Measurements from ENCODE around the gene CMTM7. TPM values are rescaled to one million over a fixed set of nuclear protein-coding genes. Genes with fewer than 3 reads are reported as not detected.

Gene CMTM7
- total and polyA plus RNA-seq, 9 of the 15 experiments (the other 6 are each of a cell fraction or from before 2014, with no cell fraction given), result 0.03 to 1.6 (median 0.42) TPM; not detected in 4

- WGBS (ENCODE audit: insufficient coverage, low coverage, missing lambda C conversion rate), result 35% methylated on average over 2 of the region's 2 CpGs
- Histone ChIP-seq H3K4me2 (ENCODE audit: insufficient read depth, low read length) (no peak overlapping the region), H3K9me1 (ENCODE audit: control insufficient read depth, insufficient read depth, low read length) (no peaks in the 10 kb centered on the region), H3K27ac (ENCODE audit: extremely low read depth, low read depth, low read length) (no peak overlapping the region), H3K4me3 (no peak overlapping the region), H3K4me1 (replicated peaks in 1 of 2; ENCODE audit: control insufficient read depth in 2 of 2, insufficient read depth in 2 of 2, low read length in 2 of 2) (peaks cover 19 to 29% of the 10 kb centered on the region in 2 experiments; a peak in 4 of 5 replicates), H4K20me1 (replicated peaks; ENCODE audit: control insufficient read depth, insufficient read depth, low read length) (peaks cover 6% of the 10 kb centered on the region), H3K9me3 (replicated peaks; ENCODE audit: control insufficient read depth, insufficient read depth, low read depth, low read length) (no peaks in the 10 kb centered on the region), H3K27me3 (ENCODE audit: control insufficient read depth in 2 of 2, insufficient read depth in 2 of 2, low read length in 2 of 2) (no peaks in the 10 kb centered on the region), H2AFZ (ENCODE audit: low read depth, low read length) (no peak overlapping the region), H3K36me3 (ENCODE audit: control insufficient read depth, insufficient read depth, low read length) (peaks cover 3% of the 10 kb centered on the region), H3K9ac (ENCODE audit: insufficient read depth in 1 of 2, low read depth in 2 of 2, low read length in 2 of 2) (no peak overlapping the region), H3K79me2 (ENCODE audit: control insufficient read depth, insufficient read depth, low read length) (peaks cover 54% of the 10 kb centered on the region)
- ChIA-PET POLR2A (no interaction called here), CTCF (ENCODE audit: low intra/inter-chr PET ratio) (no interaction called here)
- ATAC-seq, result no peak
- TF ChIP-seq CBFA2T3 (IDR thresholded peaks at IDR 0.05) (peak; percentile 30; the same call in 1 of the 2 replicates), CXXC5 (CRISPR knock-in tag; IDR thresholded peaks at IDR 0.05) (peak; percentile 53), EP300 (IDR thresholded peaks at IDR 0.05; ENCODE audit: low read length) (0 out of 2 replicates have a peak, but pooled peaks have one; percentile 1), ARID1B (IDR thresholded peaks at IDR 0.05) (0 out of 2 replicates have a peak, but pooled peaks have one; percentile 8), DDX20 (tag; IDR thresholded peaks at IDR 0.05; ENCODE audit: low read depth) (no peak)
- BruUV-seq (replicated peaks), result no TSS peak
- in situ Hi-C loops (cut with MboI) (no loop called here), intact Hi-C loops (cut with micrococcal nuclease) (no loop called here)
- no peak for DNase-seq (ENCODE audit: extremely low read depth in 1 of 4, low spot score in 3 of 4)
- no peak for FAIRE-seq
These were observed 107.9 kb downstream of the CMTM7 start for GRCh38 chr3:32499585-32499984.

GRCh38 chr3:32500231-32500630 is 108.6 kb downstream of the CMTM7 start:
- CTCF ChIA-PET (ENCODE audit: low intra/inter-chr PET ratio), result no interaction called here
- H3K27ac ChIP-seq (ENCODE audit: extremely low read depth, low read depth, low read length), result no peak overlapping the region
- H3K4me1 ChIP-seq (replicated peaks in 1 of 2; ENCODE audit: control insufficient read depth in 2 of 2, insufficient read depth in 2 of 2, low read length in 2 of 2), result peaks cover 19 to 29% of the 10 kb centered on the region in 2 experiments; a peak in 4 of 5 replicates
- H3K9me3 ChIP-seq (replicated peaks; ENCODE audit: control insufficient read depth, insufficient read depth, low read depth, low read length), result no peaks in the 10 kb centered on the region
- FAIRE-seq (no peak), DNase-seq (ENCODE audit: extremely low read depth in 1 of 4, low spot score in 3 of 4) (no peak), ATAC-seq (no peak)
- POLR2A ChIA-PET, result interaction anchor here (0.6 kb wide), 1 partner anchor 34 kb away, joined by 3 read pairs; no protein-coding TSS in a partner anchor
- H3K4me3 ChIP-seq, result no peak overlapping the region; the same call in 1 of the 2 replicates
- peaks cover 6% of the 10 kb centered on the region for H4K20me1 ChIP-seq (replicated peaks; ENCODE audit: control insufficient read depth, insufficient read depth, low read length)
- peaks cover 54% of the 10 kb centered on the region for H3K79me2 ChIP-seq (ENCODE audit: control insufficient read depth, insufficient read depth, low read length)
- no peaks in the 10 kb centered on the region for H3K9me1 ChIP-seq (ENCODE audit: control insufficient read depth, insufficient read depth, low read length)
- H3K27me3 ChIP-seq (ENCODE audit: control insufficient read depth in 2 of 2, insufficient read depth in 2 of 2, low read length in 2 of 2), result no peaks in the 10 kb centered on the region
- 0 out of 4 replicates have a peak overlapping the region, but pooled peaks of 1 of the 2 experiments have one; percentile 1 for H3K9ac ChIP-seq (ENCODE audit: insufficient read depth in 1 of 2, low read depth in 2 of 2, low read length in 2 of 2)
- TF ChIP-seq GATAD2B (IDR thresholded peaks at IDR 0.05; ENCODE audit: borderline replicate concordance), result 0 out of 2 replicates have a peak, but pooled peaks have one; percentile 0
- TF ChIP-seq ARID1B (IDR thresholded peaks at IDR 0.05), result peak; percentile 18; the same call in 1 of the 2 replicates
- no peak for TF ChIP-seq ARID3A (IDR thresholded peaks at IDR 0.05; ENCODE audit: borderline replicate concordance, low read depth, low read length)
- no peak for TF ChIP-seq CREB5 (CRISPR knock-in tag; IDR thresholded peaks at IDR 0.05)
- intact Hi-C loops (cut with micrococcal nuclease), result no loop called here
- WGBS (ENCODE audit: insufficient coverage, low coverage, missing lambda C conversion rate), result 8% methylated on average over 2 of the region's 2 CpGs
- BruUV-seq (replicated peaks), result no TSS peak
- H3K4me2 ChIP-seq (ENCODE audit: insufficient read depth, low read length), result no peak overlapping the region; the same call in 1 of the 2 replicates
- H2AFZ ChIP-seq (ENCODE audit: low read depth, low read length), result no peak overlapping the region
- in situ Hi-C loops (cut with MboI), result no loop called here
- peaks cover 3% of the 10 kb centered on the region for H3K36me3 ChIP-seq (ENCODE audit: control insufficient read depth, insufficient read depth, low read length)

All from K562 (cell line).